GM13976 (cell line): Measurements from ENCODE around the gene SNTA1.

Experiments used
- DNase-seq: peaks from one replicate; pipeline ENCODE4 v3.0.0; 2012; ENCODE audit warnings: low spot score
- CTCF ChIP-seq: IDR thresholded peaks from 2 replicates; pipeline ENCODE4 v1.5.1; 2012; ENCODE audit warnings: borderline replicate concordance, mild to moderate bottlenecking; ENCODE audit not compliant: insufficient read depth; ENCODE audit errors: extremely low read depth, missing control alignments, control extremely low read depth
- in situ Hi-C: fragments of 300-500 bp; cut with MboI; formaldehyde crosslinking; loops from one replicate; pipeline ENCODE4 v1.12.0; 2022; ENCODE audit warnings: low sequenced_read_pairs, mixed read lengths, inconsistent platforms; ENCODE audit not compliant: unreplicated experiment

SNTA1 gene

GRCh38 chr20:33410081-33410742 lies 33.4 kb downstream of the SNTA1 start:
- no peak for TF ChIP-seq CTCF
- in situ Hi-C loops: no loop called here
- DNase-seq: no peak

GRCh38 chr20:33408716-33409654 lies 34.6 kb downstream of the SNTA1 start:
- in situ Hi-C loops: no loop called here
- no peak for TF ChIP-seq CTCF
- no peak for DNase-seq

GRCh38 chr20:33408313-33408712 lies 35.2 kb downstream of the SNTA1 start:
- no peak for DNase-seq
- in situ Hi-C loops: no loop called here
- TF ChIP-seq CTCF: no peak

- DNase-seq: no peak
- no peak for TF ChIP-seq CTCF
- in situ Hi-C loops: no loop called here
Measured at GRCh38 chr20:33407796-33408195, 35.8 kb downstream of the SNTA1 start.

- in situ Hi-C loops: no loop called here
- DNase-seq: no peak
- no peak for TF ChIP-seq CTCF
Measured at GRCh38 chr20:33407251-33407650, 36.3 kb downstream of the SNTA1 start.

- in situ Hi-C loops: no loop called here
- TF ChIP-seq CTCF: no peak
- DNase-seq: no peak
Measured at GRCh38 chr20:33404281-33404680, 39.3 kb downstream of the SNTA1 start.
